Sigmoid colon (tissue), 4 donors: ENCODE data around the gene EXO1.

ENCODE experiments used
- EP300 ChIP-seq, 4 donors: sonication (generic); formaldehyde crosslinking; IDR thresholded peaks; one replicate each; pipeline ENCODE4 v1.6.1; 2017; ENCODE audit warnings: antibody characterized with exemption in 4 of 4
- TF ChIP-seq, protein P1 (sequence below), 4 experiments: fragments of 450-650 bp in 3 of 4; fragments of 200-600 bp in 1 of 4; IDR thresholded peaks; one replicate each; pipeline ENCODE4 v1.5.1; 2016 to 2019; ENCODE audit warnings: antibody characterized with exemption in 4 of 4, mild to moderate bottlenecking in 3 of 4, moderate library complexity in 2 of 4

DNA sequence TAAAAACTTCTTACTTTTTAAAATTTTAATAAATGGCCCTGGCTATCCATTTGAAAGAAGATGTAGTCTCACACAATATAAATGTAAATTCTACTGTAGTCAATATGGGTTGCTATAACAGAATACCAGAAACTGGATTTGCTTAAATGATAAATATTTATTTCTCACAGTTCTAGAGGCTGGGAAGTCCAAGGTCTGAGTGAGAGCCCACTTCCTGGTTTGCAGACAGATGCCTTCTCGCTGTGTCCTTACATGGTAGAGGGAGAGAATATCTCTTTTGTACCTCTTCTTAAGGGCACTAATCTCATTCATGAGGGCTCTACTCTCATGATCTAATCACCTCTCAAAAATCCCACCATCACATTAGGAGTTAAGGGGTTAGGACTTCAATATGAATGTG is 35.2 kb downstream of the EXO1 start:
- TF ChIP-seq, protein P1, sequence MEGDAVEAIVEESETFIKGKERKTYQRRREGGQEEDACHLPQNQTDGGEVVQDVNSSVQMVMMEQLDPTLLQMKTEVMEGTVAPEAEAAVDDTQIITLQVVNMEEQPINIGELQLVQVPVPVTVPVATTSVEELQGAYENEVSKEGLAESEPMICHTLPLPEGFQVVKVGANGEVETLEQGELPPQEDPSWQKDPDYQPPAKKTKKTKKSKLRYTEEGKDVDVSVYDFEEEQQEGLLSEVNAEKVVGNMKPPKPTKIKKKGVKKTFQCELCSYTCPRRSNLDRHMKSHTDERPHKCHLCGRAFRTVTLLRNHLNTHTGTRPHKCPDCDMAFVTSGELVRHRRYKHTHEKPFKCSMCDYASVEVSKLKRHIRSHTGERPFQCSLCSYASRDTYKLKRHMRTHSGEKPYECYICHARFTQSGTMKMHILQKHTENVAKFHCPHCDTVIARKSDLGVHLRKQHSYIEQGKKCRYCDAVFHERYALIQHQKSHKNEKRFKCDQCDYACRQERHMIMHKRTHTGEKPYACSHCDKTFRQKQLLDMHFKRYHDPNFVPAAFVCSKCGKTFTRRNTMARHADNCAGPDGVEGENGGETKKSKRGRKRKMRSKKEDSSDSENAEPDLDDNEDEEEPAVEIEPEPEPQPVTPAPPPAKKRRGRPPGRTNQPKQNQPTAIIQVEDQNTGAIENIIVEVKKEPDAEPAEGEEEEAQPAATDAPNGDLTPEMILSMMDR (IDR thresholded peaks at IDR 0.05): no peak
- TF ChIP-seq EP300 (IDR thresholded peaks at IDR 0.05): no peak
